K562 (cell line): ENCODE results near the gene CNIH4. TPM values are rescaled to one million over a fixed set of nuclear protein-coding genes. Genes with fewer than 3 reads are reported as not detected.
A peak's percentile ranks its signal among the peaks of the same experiment; 100 is the strongest.

Experiments
- ADNP ChIP-seq: fragments of 200-800 bp; sonication (Bioruptor generic); IDR thresholded peaks from 2 replicates; pipeline ENCODE4 v1.6.1; 2016; ENCODE audit warnings: missing genetic modification characterization, missing compliant biosample characterization
- CBX1 ChIP-seq: sonication (generic); IDR thresholded peaks from 2 replicates; pipeline ENCODE4 v1.6.1; 2016; ENCODE audit warnings: antibody characterized with exemption, low read depth, mild to moderate bottlenecking
- CCNT2 ChIP-seq: IDR thresholded peaks from 2 replicates; pipeline ENCODE4 v1.6.1; 2011; ENCODE audit warnings: borderline replicate concordance, low read depth, mild to moderate bottlenecking, moderate library complexity, mixed read lengths, low read length; ENCODE audit not compliant: insufficient read length; ENCODE audit errors: extremely low read depth
- EP300 ChIP-seq: IDR thresholded peaks from 2 replicates; pipeline ENCODE4 v1.6.1; 2012; ENCODE audit warnings: low read length, improper control_type of control experiment
- MAFK ChIP-seq: IDR thresholded peaks from 2 replicates; pipeline ENCODE4 v1.6.1; 2011; ENCODE audit warnings: low read length, improper control_type of control experiment
- RBFOX2 ChIP-seq: fragments of 200-400 bp; formaldehyde crosslinking; IDR thresholded peaks from 2 replicates; pipeline ENCODE4 v1.6.1; 2017; ENCODE audit warnings: low read depth, mild to moderate bottlenecking, low read length, moderate library complexity
- RBM34 ChIP-seq: fragments of 200-400 bp; formaldehyde crosslinking; IDR thresholded peaks from 2 replicates; pipeline ENCODE4 v1.6.1; 2018; ENCODE audit warnings: low read length, borderline replicate concordance; ENCODE audit not compliant: insufficient read depth
- RHOXF2B ChIP-seq: fragments of 250-450 bp; sonication (Bioruptor Pico); conservative IDR thresholded peaks from 2 replicates; pipeline ENCODE4 v1.5.1; 2021
- SMARCA5 ChIP-seq: fragments of 450-650 bp; IDR thresholded peaks from 2 replicates; pipeline ENCODE4 v1.6.1; 2016
- SRSF3 ChIP-seq: fragments of 200-400 bp; formaldehyde crosslinking; IDR thresholded peaks from 2 replicates; pipeline ENCODE4 v1.6.1; 2016; ENCODE audit warnings: mild to moderate bottlenecking, low read length, moderate library complexity; ENCODE audit not compliant: insufficient read depth
- SRSF7 ChIP-seq: fragments of 200-400 bp; formaldehyde crosslinking; optimal IDR thresholded peaks from 2 replicates; pipeline ENCODE3; 2017; ENCODE audit warnings: mild to moderate bottlenecking, low read depth, low read length
- ZNF444 ChIP-seq: fragments of 250-450 bp; sonication (Bioruptor Pico); IDR thresholded peaks from 2 replicates; pipeline ENCODE4 v1.4.0; 2020; ENCODE audit warnings: mild to moderate bottlenecking, moderate library complexity
- ZNF766 ChIP-seq: fragments of 200-800 bp; sonication (Bioruptor generic); conservative IDR thresholded peaks from 2 replicates; pipeline ENCODE4 v1.6.1; 2016; ENCODE audit warnings: missing genetic modification characterization, missing compliant biosample characterization
- ZNF79 ChIP-seq: fragments of 250-450 bp; sonication (Bioruptor Pico); IDR thresholded peaks from 2 replicates; pipeline ENCODE4 v1.4.0; 2020; ENCODE audit warnings: low read depth, mild to moderate bottlenecking, moderate library complexity
- polyA plus RNA-seq, 8 experiments: library from polyadenylated mRNA; depleted of rRNA in 4 of 8; stranded (reverse) in 5 of 8; unstranded in 3 of 8; fragments of >200 nt; fragmentation: Nextera tagmentation in 2 of 8; fragmentation: Illumina TruSeq in 1 of 8; extraction: Ambion mirVana in 2 of 8; extraction: Trizol in 1 of 8; gene quantifications; 2 replicates each; pipeline versions ENCODE4 v1.2.1 to v1.2.3, GENCODE V29; 2011 to 2014; ENCODE audit warnings: inconsistent platforms in 1 of 8, missing spikeins in 1 of 8
- total RNA-seq, 7 experiments: library from RNA; depleted of rRNA in 6 of 7; stranded (reverse); fragments of >200 nt in 6 of 7; fragmentation: Illumina TruSeq in 2 of 7; extraction: Trizol in 2 of 7; gene quantifications; 2 replicates each; pipeline versions ENCODE4 v1.2.1 to v1.2.3, GENCODE V29; 2011 to 2021; ENCODE audit warnings: low replicate concordance in 1 of 7
- TF ChIP-seq, protein P1 (sequence below): fragments of 250-450 bp; sonication (Bioruptor Pico); IDR thresholded peaks from 2 replicates; pipeline ENCODE4 v1.4.0; 2020; ENCODE audit warnings: mild to moderate bottlenecking, moderate library complexity, borderline replicate concordance
- TF ChIP-seq, protein P2 (sequence below): fragments of 450-650 bp; IDR thresholded peaks from 2 replicates; pipeline ENCODE4 v1.6.1; 2018; ENCODE audit not compliant: partially characterized antibody
- TF ChIP-seq, protein P3 (sequence below): fragments of 250-450 bp; sonication (Bioruptor Pico); IDR thresholded peaks from 2 replicates; pipeline ENCODE4 v1.8.0; 2022; ENCODE audit warnings: inconsistent platforms, mild to moderate bottlenecking, moderate library complexity, borderline replicate concordance
- TF ChIP-seq, protein P4 (sequence below): fragments of 450-650 bp; formaldehyde crosslinking; IDR thresholded peaks from 2 replicates; pipeline ENCODE4 v1.4.0; 2020; ENCODE audit warnings: mild to moderate bottlenecking, moderate library complexity

Gene CNIH4
- total and polyA plus RNA-seq, 9 of the 15 experiments (the other 6 are each of a cell fraction or from before 2014, with no cell fraction given), result 41.3 to 266 (median 61.1) TPM

DNA sequence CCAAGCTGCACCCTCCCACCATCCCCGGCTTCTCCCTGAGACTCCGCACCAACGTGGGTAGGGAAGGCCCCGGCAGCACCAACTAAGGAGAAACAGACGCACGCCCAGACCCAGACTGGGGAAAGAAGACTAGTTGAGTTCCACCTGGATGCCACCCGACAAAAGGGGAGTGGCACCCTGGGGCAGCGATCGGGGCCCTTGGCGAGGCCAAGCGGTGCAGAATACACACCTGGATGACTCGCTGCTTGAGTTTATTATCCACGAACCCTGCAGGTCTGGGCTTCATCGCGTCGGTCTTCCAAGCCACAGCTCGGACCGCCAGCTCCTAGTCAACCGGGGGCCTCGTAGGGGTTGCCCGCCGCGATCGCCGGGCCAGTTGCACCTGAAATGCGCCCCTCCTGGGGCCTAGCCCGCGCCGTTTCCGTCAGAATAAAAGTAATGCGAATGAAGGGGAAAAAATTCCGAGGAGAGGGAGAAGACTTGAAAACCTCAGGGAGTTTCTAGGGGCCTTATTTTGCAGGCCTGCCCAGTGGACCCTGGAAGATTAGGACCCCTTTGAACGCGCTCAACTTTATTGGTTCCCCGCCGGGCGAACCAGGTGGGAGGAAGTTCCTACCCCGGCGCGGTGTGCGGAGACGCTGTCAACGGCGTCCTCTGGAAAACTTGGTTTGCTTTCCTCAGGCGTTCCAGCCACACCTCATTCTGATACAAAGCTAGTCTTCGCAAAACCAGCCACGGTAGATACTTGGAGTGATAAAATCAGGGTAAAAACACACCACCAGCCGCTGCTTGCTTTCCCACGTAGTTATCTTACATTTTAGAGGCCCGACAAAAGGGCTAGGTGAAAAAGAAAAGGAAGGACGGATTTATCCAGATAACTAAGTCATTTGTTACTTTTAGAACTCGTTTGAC lies 26.6 kb upstream of the CNIH4 start, which contains the start of gene NVL (continued):
- TF ChIP-seq RHOXF2B (CRISPR knock-in tag), result 0 out of 2 replicates have a peak, but pooled peaks have one; percentile 56
- peak; percentile 70 for TF ChIP-seq EP300
- TF ChIP-seq CCNT2, result peak; percentile 39
- TF ChIP-seq SMARCA5, result no peak
- TF ChIP-seq ADNP (tag), result peak; percentile 3; the same call in 1 of the 2 replicates
- TF ChIP-seq, protein P1, sequence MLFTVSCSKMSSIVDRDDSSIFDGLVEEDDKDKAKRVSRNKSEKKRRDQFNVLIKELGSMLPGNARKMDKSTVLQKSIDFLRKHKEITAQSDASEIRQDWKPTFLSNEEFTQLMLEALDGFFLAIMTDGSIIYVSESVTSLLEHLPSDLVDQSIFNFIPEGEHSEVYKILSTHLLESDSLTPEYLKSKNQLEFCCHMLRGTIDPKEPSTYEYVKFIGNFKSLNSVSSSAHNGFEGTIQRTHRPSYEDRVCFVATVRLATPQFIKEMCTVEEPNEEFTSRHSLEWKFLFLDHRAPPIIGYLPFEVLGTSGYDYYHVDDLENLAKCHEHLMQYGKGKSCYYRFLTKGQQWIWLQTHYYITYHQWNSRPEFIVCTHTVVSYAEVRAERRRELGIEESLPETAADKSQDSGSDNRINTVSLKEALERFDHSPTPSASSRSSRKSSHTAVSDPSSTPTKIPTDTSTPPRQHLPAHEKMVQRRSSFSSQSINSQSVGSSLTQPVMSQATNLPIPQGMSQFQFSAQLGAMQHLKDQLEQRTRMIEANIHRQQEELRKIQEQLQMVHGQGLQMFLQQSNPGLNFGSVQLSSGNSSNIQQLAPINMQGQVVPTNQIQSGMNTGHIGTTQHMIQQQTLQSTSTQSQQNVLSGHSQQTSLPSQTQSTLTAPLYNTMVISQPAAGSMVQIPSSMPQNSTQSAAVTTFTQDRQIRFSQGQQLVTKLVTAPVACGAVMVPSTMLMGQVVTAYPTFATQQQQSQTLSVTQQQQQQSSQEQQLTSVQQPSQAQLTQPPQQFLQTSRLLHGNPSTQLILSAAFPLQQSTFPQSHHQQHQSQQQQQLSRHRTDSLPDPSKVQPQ (CRISPR knock-in tag), result 0 out of 2 replicates have a peak, but pooled peaks have one; percentile 30
- peak; percentile 92 for TF ChIP-seq CBX1
- peak; percentile 59; the same call in 1 of the 2 replicates for TF ChIP-seq ZNF766
- TF ChIP-seq ZNF444 (CRISPR knock-in tag), result no peak
- TF ChIP-seq MAFK, result no peak
- peak; percentile 87 for TF ChIP-seq RBFOX2
- TF ChIP-seq SRSF3, result no peak
- TF ChIP-seq, protein P2, sequence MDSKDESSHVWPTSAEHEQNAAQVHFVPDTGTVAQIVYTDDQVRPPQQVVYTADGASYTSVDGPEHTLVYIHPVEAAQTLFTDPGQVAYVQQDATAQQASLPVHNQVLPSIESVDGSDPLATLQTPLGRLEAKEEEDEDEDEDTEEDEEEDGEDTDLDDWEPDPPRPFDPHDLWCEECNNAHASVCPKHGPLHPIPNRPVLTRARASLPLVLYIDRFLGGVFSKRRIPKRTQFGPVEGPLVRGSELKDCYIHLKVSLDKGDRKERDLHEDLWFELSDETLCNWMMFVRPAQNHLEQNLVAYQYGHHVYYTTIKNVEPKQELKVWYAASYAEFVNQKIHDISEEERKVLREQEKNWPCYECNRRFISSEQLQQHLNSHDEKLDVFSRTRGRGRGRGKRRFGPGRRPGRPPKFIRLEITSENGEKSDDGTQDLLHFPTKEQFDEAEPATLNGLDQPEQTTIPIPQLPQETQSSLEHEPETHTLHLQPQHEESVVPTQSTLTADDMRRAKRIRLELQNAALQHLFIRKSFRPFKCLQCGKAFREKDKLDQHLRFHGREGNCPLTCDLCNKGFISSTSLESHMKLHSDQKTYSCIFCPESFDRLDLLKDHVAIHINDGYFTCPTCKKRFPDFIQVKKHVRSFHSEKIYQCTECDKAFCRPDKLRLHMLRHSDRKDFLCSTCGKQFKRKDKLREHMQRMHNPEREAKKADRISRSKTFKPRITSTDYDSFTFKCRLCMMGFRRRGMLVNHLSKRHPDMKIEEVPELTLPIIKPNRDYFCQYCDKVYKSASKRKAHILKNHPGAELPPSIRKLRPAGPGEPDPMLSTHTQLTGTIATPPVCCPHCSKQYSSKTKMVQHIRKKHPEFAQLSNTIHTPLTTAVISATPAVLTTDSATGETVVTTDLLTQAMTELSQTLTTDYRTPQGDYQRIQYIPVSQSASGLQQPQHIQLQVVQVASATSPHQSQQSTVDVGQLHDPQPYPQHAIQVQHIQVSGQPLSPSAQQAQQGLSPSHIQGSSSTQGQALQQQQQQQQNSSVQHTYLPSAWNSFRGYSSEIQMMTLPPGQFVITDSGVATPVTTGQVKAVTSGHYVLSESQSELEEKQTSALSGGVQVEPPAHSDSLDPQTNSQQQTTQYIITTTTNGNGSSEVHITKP, result peak; percentile 18
- TF ChIP-seq SRSF7, result no peak
- TF ChIP-seq, protein P3, sequence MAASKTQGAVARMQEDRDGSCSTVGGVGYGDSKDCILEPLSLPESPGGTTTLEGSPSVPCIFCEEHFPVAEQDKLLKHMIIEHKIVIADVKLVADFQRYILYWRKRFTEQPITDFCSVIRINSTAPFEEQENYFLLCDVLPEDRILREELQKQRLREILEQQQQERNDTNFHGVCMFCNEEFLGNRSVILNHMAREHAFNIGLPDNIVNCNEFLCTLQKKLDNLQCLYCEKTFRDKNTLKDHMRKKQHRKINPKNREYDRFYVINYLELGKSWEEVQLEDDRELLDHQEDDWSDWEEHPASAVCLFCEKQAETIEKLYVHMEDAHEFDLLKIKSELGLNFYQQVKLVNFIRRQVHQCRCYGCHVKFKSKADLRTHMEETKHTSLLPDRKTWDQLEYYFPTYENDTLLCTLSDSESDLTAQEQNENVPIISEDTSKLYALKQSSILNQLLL (CRISPR knock-in tag), result no peak
- TF ChIP-seq, protein P4, sequence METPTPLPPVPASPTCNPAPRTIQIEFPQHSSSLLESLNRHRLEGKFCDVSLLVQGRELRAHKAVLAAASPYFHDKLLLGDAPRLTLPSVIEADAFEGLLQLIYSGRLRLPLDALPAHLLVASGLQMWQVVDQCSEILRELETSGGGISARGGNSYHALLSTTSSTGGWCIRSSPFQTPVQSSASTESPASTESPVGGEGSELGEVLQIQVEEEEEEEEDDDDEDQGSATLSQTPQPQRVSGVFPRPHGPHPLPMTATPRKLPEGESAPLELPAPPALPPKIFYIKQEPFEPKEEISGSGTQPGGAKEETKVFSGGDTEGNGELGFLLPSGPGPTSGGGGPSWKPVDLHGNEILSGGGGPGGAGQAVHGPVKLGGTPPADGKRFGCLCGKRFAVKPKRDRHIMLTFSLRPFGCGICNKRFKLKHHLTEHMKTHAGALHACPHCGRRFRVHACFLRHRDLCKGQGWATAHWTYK (CRISPR knock-in tag), result peak; percentile 46; the same call in 1 of the 2 replicates
- TF ChIP-seq RBM34, result no peak
- 0 out of 2 replicates have a peak, but pooled peaks have one; percentile 32 for TF ChIP-seq ZNF79 (CRISPR knock-in tag)
